ENCODE data around the gene MYNN. TPM values are rescaled to one million over a fixed set of nuclear protein-coding genes. Genes with fewer than 3 reads are reported as not detected.

Gene MYNN
- total RNA-seq, 1 donor from 2014 or later: 14.3 TPM

DNA sequence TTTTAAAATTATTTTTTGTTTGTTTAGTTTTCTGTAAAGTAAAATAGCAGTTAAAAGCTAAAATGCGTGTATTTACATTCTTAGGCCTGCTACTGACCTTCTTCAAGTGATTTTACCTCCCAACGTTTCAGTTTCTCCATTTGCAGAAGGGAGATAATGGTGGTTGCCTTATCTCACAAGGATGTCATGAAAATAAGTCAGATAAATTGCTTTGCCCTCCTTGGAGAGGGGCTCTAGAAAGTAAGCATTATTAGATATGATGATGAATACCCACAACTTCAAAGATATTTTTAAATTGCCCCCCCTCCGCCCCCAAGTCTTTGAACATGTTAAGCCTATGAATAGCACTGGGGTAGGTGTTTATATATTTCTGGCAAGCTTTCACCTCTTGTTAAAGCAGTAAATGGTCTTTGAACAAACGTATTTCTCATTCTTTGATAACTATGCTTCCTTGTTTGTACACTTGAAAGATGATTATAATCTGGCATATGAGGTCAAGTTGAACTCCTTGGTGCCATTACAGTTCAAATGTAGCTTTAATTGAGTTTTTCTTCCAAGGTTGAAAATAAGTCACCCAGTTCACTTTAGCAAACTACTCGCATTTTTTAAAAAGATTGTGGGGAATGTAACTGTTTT, 14.7 kb upstream of the MYNN start:
- peaks cover 9% of the 10 kb centered on the region for H3K4me1 Mint-ChIP-seq (ENCODE audit: low read depth)
- H3K36me3 Mint-ChIP-seq (ENCODE audit: low read depth): no peaks in the 10 kb centered on the region

DNA sequence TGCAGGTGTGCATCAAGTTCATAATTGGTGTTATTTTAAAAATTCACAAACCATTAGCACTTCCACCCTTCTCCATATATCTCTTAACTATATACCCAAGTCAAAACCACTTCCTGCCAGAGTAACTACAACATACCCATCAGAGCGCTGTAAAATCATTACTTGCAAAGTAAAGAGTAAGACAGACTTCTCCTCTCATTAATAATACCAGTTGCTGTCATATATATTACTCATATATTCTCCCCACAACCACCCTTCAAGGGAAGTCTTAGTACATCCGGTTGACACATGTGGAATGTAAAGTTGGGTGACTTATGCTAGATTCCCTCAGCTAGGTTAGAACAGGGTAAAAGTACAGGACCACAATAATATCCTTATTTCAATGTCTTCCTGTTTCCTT, 13.9 kb upstream of the MYNN start:
- no peak overlapping the region for H3K4me3 Mint-ChIP-seq (ENCODE audit: unreplicated experiment)
- H3K4me1 Mint-ChIP-seq (ENCODE audit: low read depth): peaks cover 13% of the 10 kb centered on the region
- H3K27me3 Mint-ChIP-seq (ENCODE audit: low read depth): peaks cover 5% of the 10 kb centered on the region
- no peaks in the 10 kb centered on the region for H3K9me3 Mint-ChIP-seq (ENCODE audit: low read depth)
- no peaks in the 10 kb centered on the region for H3K36me3 Mint-ChIP-seq (ENCODE audit: low read depth)
- DNase-seq (ENCODE audit: low spot score): no peak
- TF ChIP-seq, protein P1, sequence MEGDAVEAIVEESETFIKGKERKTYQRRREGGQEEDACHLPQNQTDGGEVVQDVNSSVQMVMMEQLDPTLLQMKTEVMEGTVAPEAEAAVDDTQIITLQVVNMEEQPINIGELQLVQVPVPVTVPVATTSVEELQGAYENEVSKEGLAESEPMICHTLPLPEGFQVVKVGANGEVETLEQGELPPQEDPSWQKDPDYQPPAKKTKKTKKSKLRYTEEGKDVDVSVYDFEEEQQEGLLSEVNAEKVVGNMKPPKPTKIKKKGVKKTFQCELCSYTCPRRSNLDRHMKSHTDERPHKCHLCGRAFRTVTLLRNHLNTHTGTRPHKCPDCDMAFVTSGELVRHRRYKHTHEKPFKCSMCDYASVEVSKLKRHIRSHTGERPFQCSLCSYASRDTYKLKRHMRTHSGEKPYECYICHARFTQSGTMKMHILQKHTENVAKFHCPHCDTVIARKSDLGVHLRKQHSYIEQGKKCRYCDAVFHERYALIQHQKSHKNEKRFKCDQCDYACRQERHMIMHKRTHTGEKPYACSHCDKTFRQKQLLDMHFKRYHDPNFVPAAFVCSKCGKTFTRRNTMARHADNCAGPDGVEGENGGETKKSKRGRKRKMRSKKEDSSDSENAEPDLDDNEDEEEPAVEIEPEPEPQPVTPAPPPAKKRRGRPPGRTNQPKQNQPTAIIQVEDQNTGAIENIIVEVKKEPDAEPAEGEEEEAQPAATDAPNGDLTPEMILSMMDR (IDR thresholded peaks at IDR 0.05): no peak
- peak overlapping the region; percentile 0 for H3K27ac Mint-ChIP-seq (ENCODE audit: unreplicated experiment)

More for the DNA sequence above, 14.7 kb upstream of the MYNN start:
- TF ChIP-seq, protein P1 (IDR thresholded peaks at IDR 0.05): no peak
- DNase-seq (ENCODE audit: low spot score): no peak
- Mint-ChIP-seq H3K27me3 (ENCODE audit: low read depth) (peaks cover 5% of the 10 kb centered on the region), H3K4me3 (ENCODE audit: unreplicated experiment) (no peak overlapping the region), H3K27ac (ENCODE audit: unreplicated experiment) (no peak overlapping the region), H3K9me3 (ENCODE audit: low read depth) (no peaks in the 10 kb centered on the region)

DNA sequence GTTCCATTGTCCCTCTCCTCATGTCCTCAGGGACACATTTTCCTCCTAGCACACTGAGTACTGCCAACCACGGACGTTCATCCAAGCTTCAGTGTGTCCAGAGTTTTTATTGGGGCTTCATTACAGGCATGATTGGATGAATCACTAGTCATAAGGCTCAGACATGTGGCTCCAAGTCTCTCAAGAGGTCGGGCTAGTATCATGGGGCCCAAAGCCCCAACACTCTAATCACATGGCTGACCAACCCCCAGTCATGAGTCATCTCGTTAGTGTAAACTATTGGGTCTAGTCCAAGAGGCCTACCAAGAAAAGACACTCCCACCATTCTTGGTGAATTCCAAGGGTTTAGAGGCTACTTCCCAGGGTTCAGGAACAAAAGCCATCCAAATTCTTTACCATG, 12.7 kb upstream of the MYNN start:
- TF ChIP-seq, protein P1 (IDR thresholded peaks at IDR 0.05): no peak
- Mint-ChIP-seq H3K9me3 (ENCODE audit: low read depth) (peaks cover 5% of the 10 kb centered on the region), H3K27me3 (ENCODE audit: low read depth) (no peaks in the 10 kb centered on the region), H3K4me1 (ENCODE audit: low read depth) (peaks cover 18% of the 10 kb centered on the region), H3K27ac (ENCODE audit: unreplicated experiment) (no peak overlapping the region), H3K4me3 (ENCODE audit: unreplicated experiment) (no peak overlapping the region), H3K36me3 (ENCODE audit: low read depth) (peaks cover 3% of the 10 kb centered on the region)
- no peak for DNase-seq (ENCODE audit: low spot score)

DNA sequence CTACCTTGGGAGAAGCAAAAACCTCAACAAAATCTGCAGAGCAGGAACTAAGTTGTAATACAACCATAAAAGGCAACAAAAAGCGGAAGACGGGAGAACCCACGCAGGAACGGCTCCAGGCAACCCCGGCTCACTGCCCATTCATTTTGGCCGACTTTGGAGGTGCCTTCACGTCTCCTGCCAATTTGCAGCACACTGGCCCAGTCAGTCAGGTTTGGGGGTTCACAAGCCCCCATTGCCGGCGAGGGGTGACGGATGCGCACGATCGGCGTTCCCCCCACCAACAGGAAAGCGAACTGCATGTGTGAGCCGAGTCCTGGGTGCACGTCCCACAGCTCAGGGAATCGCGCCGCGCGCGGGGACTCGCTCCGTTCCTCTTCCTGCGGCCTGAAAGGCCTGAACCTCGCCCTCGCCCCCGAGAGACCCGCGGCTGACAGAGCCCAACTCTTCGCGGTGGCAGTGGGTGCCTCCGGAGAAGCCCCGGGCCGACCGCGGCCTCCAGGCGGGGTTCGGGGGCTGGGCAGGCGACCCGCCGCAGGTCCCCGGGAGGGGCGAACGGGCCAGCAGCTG, 8.8 kb upstream of the MYNN start:
- peaks cover 12% of the 10 kb centered on the region for H3K9me3 Mint-ChIP-seq (ENCODE audit: low read depth)
- no peaks in the 10 kb centered on the region for H3K27me3 Mint-ChIP-seq (ENCODE audit: low read depth)
- H3K27ac Mint-ChIP-seq (ENCODE audit: unreplicated experiment): peak overlapping the region; percentile 87
- peaks cover 6% of the 10 kb centered on the region for H3K36me3 Mint-ChIP-seq (ENCODE audit: low read depth)
- peak overlapping the region; percentile 82 for H3K4me3 Mint-ChIP-seq (ENCODE audit: unreplicated experiment)
- peak; percentile 94 for DNase-seq (ENCODE audit: low spot score)
- TF ChIP-seq, protein P1 (IDR thresholded peaks at IDR 0.05): no peak
- H3K4me1 Mint-ChIP-seq (ENCODE audit: low read depth): peaks cover 15% of the 10 kb centered on the region

DNA sequence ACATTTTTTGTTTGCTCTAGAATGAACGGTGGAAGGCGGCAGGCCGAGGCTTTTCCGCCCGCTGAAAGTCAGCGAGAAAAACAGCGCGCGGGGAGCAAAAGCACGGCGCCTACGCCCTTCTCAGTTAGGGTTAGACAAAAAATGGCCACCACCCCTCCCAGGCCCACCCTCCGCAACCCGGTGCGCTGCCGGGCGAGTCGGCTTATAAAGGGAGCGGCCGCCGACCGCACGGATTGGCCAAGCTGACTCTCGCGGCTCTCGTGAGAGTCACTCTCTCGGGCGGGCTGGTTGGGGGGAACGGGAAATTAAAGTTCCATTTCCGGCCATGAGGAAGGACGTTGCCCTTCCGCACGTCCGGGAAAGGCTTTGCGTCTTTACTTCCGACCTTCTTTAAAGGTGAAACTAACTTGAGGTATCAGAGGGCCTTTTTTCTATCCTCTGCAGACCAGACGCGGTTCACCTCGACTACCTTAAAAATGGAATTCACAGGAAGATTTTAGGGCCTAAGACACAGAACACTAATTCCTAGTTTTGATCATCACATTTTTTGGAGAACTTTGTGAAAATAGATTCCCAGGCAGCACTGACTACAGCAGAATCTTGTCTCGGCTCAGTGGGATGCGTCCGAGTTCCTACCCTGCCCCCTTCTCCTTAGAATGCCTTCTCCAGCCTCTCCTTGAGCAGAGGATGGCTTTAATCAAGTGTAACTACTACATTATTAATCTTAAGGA, 8.1 kb upstream of the MYNN start, which contains the start of gene TERC:
TSS of gene TERC (minus strand) at position 179 of the 731 bp plus-strand sequence.
- H3K36me3 Mint-ChIP-seq (ENCODE audit: low read depth): peaks cover 6% of the 10 kb centered on the region
- H3K4me3 Mint-ChIP-seq (ENCODE audit: unreplicated experiment): peak within 1 kb of the TSS; percentile 82
- H3K27ac Mint-ChIP-seq (ENCODE audit: unreplicated experiment): peak within 1 kb of the TSS; percentile 93
- peaks cover 20% of the 10 kb centered on the region for H3K4me1 Mint-ChIP-seq (ENCODE audit: low read depth)
- DNase-seq (ENCODE audit: low spot score): no peak
- TF ChIP-seq, protein P1 (IDR thresholded peaks at IDR 0.05): no peak
- no peaks in the 10 kb centered on the region for H3K27me3 Mint-ChIP-seq (ENCODE audit: low read depth)
- peaks cover 12% of the 10 kb centered on the region for H3K9me3 Mint-ChIP-seq (ENCODE audit: low read depth)
